Activated CD4-positive, CD25-positive, alpha-beta regulatory T cell treated with anti-CD3 and anti-CD28 coated beads, Interleukin-2, amount 50 U/mL, for 72 hours (primary cell): ENCODE results near the gene OR8H3.
"Not testable (repeated sequence)": the region's sequence is repeated elsewhere in the genome, so short reads cannot be mapped to it uniquely, and the experiment has no call there.

ENCODE experiments used
- DNase-seq: peaks from one replicate; pipeline ENCODE4 v3.0.0; 2021

The OR8H3 gene, protein sequence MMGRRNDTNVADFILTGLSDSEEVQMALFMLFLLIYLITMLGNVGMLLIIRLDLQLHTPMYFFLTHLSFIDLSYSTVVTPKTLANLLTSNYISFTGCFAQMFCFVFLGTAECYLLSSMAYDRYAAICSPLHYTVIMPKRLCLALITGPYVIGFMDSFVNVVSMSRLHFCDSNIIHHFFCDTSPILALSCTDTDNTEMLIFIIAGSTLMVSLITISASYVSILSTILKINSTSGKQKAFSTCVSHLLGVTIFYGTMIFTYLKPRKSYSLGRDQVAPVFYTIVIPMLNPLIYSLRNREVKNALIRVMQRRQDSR

DNA sequence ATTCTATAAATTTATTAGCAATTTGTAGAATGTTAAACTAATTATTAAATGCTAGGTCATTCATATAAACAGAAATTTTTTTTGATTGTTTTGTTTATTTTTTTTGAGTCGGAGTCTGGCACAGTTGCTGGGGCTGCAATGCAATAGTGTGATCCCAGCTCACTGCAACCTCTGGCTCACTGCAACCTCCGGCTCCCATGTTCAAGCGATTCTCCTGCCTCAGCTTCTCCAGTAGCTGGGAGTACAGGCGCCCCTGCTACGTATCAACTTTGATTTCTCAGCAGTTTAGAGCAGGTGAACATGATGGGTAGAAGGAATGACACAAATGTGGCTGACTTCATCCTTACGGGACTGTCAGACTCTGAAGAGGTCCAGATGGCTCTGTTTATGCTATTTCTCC, at the start of gene OR8H3:
TSS of gene OR8H3 (plus strand) at position 301 of the 400 bp plus-strand sequence. CDS start at position 301, 0 bp downstream.
- DNase-seq: no peak

- DNase-seq: no peak
These were observed 32.5 kb upstream of the OR8H3 start for GRCh38 chr11:56089697-56090096.

DNA sequence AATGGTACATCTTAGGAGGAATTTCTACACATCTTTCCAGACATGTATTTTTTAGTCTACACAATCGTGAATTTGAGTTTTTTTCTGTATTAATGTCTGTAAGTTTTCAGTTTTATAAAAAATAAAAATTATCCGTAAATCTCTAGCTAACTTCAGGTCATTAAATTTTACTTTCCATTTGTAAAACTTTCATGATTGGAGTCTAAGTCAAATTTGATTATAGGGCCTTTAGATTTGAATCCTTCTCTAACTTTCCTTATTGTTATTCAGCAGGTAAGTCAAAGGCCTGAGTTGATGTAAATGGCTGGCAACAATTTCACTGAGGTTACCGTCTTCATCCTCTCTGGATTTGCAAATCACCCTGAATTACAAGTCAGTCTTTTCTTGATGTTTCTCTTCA, 29.2 kb upstream of the OR8H3 start, which contains the start of gene OR8I2:
TSS of gene OR8I2 (plus strand) at position 301 of the 400 bp plus-strand sequence. CDS start at position 301, 0 bp downstream.
- no peak for DNase-seq

- DNase-seq: no peak
These were observed 18.9 kb upstream of the OR8H3 start, which contains the start of gene OR8H2 for GRCh38 chr11:56103210-56103737. OR8H2 (plus strand) TSS chr11:56103687; CDS start chr11:56105043, 1,356 bp downstream.

- DNase-seq: no peak
These were observed 18.0 kb downstream of the OR8H3 start, which contains the start of gene OR8J3 for GRCh38 chr11:56140151-56140661. OR8J3 (minus strand) TSS chr11:56140201; CDS start chr11:56137718, 2,483 bp downstream.

GRCh38 chr11:56143681-56144080, 21.5 kb downstream of the OR8H3 start:
- not testable (repeated sequence) for DNase-seq

DNA sequence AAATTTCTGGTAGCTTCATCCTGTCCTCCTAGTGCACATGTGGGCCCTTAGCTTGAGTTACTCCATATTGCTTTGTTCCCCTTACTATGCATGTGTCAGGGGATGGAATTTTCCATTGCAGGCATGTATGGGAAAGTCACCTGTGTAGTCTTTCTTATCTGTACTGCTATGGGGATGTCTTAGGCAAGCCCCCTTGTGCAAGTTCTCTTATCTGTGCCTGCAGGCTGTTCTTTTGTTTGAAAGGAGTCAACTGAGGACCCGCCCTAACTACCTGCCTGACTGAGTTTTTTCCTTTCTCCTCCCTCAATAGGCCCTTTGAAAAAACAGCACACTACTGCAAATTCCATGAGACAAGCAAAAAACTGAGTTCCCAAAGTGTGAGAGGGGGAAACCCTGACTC, 29.2 kb downstream of the OR8H3 start:
- DNase-seq: no peak

DNA sequence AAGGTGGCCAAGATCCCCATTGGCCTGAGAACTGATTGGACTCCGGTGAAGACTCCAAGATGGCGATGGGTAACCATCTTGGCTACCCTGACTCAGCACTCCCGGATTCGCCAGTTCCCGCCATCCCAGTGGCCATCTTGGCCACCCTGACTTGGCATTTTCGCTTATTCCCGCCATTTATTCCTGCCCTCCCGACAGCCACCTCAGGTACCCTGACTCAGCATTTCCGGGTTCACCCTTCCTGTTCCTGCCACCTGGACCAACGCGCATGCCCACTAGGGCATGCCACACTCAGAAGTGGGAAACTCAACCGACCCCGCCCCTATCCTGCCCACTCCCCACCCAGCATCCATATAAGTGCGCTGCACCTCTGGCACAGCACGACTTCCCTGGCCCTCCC, 30.2 kb downstream of the OR8H3 start:
- no peak for DNase-seq

DNA sequence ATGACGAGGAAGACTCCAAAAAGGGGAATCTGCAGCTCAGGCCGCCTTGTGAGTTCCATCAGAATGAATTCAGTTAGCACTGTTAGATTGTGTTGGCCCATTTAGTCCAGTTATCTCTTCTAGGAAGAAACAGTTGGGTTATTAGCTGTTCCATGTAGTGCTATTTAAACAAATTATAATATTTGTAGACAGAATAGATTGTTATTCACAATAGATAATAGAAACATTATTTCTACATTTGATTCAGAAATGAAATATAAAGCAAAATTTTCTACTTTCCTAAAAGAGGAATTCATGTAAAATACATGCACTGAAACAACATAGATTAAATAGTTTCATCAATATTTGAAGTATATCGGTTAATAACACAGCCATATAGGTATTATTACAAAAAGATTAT, 38.0 kb downstream of the OR8H3 start, which contains the start of gene OR8K5:
TSS of gene OR8K5 (minus strand) at position 101 of the 400 bp plus-strand sequence. CDS start at position 101, 0 bp downstream.
- no peak for DNase-seq

GRCh38 chr11:56163804-56164203, 41.6 kb downstream of the OR8H3 start:
- no peak for DNase-seq

DNA sequence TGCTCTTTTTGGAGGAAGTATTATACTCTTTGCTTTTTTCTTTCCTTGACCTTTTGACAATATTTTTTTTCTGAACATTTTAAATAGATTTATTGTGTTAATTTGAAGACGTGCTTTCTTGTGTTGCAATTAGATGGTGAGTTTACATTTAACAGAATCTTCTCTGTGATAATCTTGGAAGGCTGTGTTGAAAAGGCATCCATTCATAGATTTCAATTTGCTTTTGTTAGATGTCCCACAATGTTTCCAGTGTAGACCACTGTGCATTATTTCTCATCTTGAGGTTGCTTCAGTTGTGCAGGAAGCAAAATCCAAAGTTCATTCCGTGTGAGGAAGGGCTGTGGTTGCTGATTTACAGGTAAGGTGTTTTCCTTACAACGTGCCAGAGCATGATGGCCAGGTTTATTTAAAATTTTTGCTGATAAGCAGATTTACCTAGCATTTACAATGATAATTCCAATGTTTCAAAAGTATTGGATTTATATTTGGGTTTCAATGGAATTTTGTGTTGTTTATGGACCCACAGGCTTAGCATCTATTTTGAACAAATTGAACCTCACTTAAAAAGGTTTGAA, 50.2 kb downstream of the OR8H3 start:
- no peak for DNase-seq
